Measurements from ENCODE around the gene TNFAIP8. TPM values are rescaled to one million over a fixed set of nuclear protein-coding genes. Genes with fewer than 3 reads are reported as not detected.

Gene TNFAIP8
- total and polyA plus RNA-seq, 9 of the 15 experiments (the other 6 are each of a cell fraction or from before 2014, with no cell fraction given), result 29.9 to 52.2 (median 44.8) TPM

DNA sequence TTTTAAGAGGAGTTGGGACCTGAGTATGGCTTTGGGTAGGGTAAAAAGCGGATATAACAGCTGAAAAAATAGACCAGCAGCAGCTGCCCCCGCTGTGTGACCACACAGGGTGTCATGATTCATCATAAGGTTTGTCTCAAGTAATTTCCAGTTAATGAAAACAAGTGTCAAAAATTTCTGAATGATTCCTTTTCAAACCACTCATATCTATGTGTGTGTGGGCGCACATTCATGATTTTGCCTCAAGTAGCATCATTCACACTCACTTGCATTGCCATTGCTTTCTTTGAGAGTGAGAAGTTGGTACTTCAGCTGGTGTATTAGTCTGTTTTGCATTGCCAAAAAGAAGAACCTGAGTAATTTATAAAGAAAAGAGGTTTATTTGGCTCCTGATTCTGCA, 12.1 kb upstream of the TNFAIP8 start:
- Histone ChIP-seq H3K79me2 (ENCODE audit: control insufficient read depth, insufficient read depth, low read length) (peaks cover 56% of the 10 kb centered on the region), H2AFZ (ENCODE audit: low read depth, low read length) (no peak overlapping the region), H3K9me1 (ENCODE audit: control insufficient read depth, insufficient read depth, low read length) (no peaks in the 10 kb centered on the region), H4K20me1 (replicated peaks; ENCODE audit: control insufficient read depth, insufficient read depth, low read length) (no peaks in the 10 kb centered on the region), H3K4me1 (replicated peaks in 1 of 2; ENCODE audit: control insufficient read depth in 2 of 2, insufficient read depth in 2 of 2, low read length in 2 of 2) (peaks cover 13 to 44% of the 10 kb centered on the region in 2 experiments), H3K9ac (ENCODE audit: insufficient read depth in 1 of 2, low read depth in 2 of 2, low read length in 2 of 2) (no peak overlapping the region), H3K4me3 (no peak overlapping the region), H3K27ac (ENCODE audit: extremely low read depth, low read depth, low read length) (no peak overlapping the region), H3K36me3 (ENCODE audit: control insufficient read depth, insufficient read depth, low read length) (no peaks in the 10 kb centered on the region; the same call in 1 of the 3 replicates), H3K27me3 (ENCODE audit: control insufficient read depth in 2 of 2, insufficient read depth in 2 of 2, low read length in 2 of 2) (no peaks in the 10 kb centered on the region), H3K9me3 (replicated peaks; ENCODE audit: control insufficient read depth, insufficient read depth, low read depth, low read length) (no peaks in the 10 kb centered on the region), H3K4me2 (ENCODE audit: insufficient read depth, low read length) (no peak overlapping the region)
- TF ChIP-seq ZNF766 (CRISPR knock-in tag; conservative IDR thresholded peaks at IDR 0.05), result 0 out of 2 replicates have a peak, but pooled peaks have one; percentile 30
- no peak for TF ChIP-seq KAT8 (IDR thresholded peaks at IDR 0.05; ENCODE audit: low read depth)
- DNase-seq (ENCODE audit: extremely low read depth in 1 of 4, low spot score in 3 of 4) (no peak), ATAC-seq (no peak), FAIRE-seq (no peak)
- in situ Hi-C loops (cut with MboI), result no loop called here
- intact Hi-C loops (cut with micrococcal nuclease), result no loop called here
- ChIA-PET POLR2A (interaction anchor here (1.2 to 1.6 kb wide), 2 partner anchors 14 to 36 kb away, joined by 3 to 5 read pairs; no protein-coding TSS in a partner anchor), CTCF (ENCODE audit: low intra/inter-chr PET ratio) (no interaction called here)
- WGBS (ENCODE audit: insufficient coverage, low coverage, missing lambda C conversion rate), result 95% methylated on average over 3 of the region's 3 CpGs
- no TSS peak for BruUV-seq (replicated peaks)

DNA sequence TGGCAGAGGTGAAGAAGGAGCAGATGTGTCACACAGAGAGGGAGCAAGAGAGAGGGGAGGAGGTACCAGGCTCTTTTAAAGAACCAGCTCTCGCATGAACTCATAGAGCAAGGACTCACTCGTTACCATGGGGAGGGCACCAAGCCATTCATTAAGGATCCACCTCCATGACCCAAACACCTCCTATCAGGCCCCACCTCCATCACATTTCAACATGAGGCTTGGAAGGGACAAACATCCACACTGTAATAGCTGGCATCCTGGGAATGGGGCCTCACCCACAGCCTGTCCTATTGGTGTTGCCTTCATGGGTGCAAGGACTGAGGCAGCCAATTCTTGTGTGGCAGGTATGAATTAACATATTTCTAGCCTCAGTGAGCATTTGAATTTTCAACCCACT, 11.6 kb upstream of the TNFAIP8 start:
- no peak overlapping the region for H3K4me3 ChIP-seq
- BruUV-seq (replicated peaks), result no TSS peak
- FAIRE-seq (no peak), ATAC-seq (no peak), DNase-seq (ENCODE audit: extremely low read depth in 1 of 4, low spot score in 3 of 4) (no peak)
- H2AFZ ChIP-seq (ENCODE audit: low read depth, low read length), result no peak overlapping the region
- CTCF ChIA-PET (ENCODE audit: low intra/inter-chr PET ratio), result no interaction called here
- H3K4me2 ChIP-seq (ENCODE audit: insufficient read depth, low read length), result no peak overlapping the region
- in situ Hi-C loops (cut with MboI), result no loop called here
- H3K9me1 ChIP-seq (ENCODE audit: control insufficient read depth, insufficient read depth, low read length), result no peaks in the 10 kb centered on the region
- peaks cover 13 to 40% of the 10 kb centered on the region in 2 experiments for H3K4me1 ChIP-seq (replicated peaks in 1 of 2; ENCODE audit: control insufficient read depth in 2 of 2, insufficient read depth in 2 of 2, low read length in 2 of 2)
- POLR2A ChIA-PET, result interaction anchor here (1.2 to 1.6 kb wide), 3 partner anchors 12 to 36 kb away, joined by 3 to 5 read pairs (median 5); partner anchors contain the start of gene TNFAIP8
- H3K9ac ChIP-seq (ENCODE audit: insufficient read depth in 1 of 2, low read depth in 2 of 2, low read length in 2 of 2), result no peak overlapping the region
- H3K27me3 ChIP-seq (ENCODE audit: control insufficient read depth in 2 of 2, insufficient read depth in 2 of 2, low read length in 2 of 2), result no peaks in the 10 kb centered on the region
- H3K27ac ChIP-seq (ENCODE audit: extremely low read depth, low read depth, low read length), result no peak overlapping the region
- H3K79me2 ChIP-seq (ENCODE audit: control insufficient read depth, insufficient read depth, low read length), result peaks cover 52% of the 10 kb centered on the region
- no peaks in the 10 kb centered on the region; the same call in 1 of the 3 replicates for H3K36me3 ChIP-seq (ENCODE audit: control insufficient read depth, insufficient read depth, low read length)
- H4K20me1 ChIP-seq (replicated peaks; ENCODE audit: control insufficient read depth, insufficient read depth, low read length), result no peaks in the 10 kb centered on the region
- WGBS (ENCODE audit: insufficient coverage, low coverage, missing lambda C conversion rate), result 50% methylated on average over 2 of the region's 2 CpGs
- no peaks in the 10 kb centered on the region for H3K9me3 ChIP-seq (replicated peaks; ENCODE audit: control insufficient read depth, insufficient read depth, low read depth, low read length)
- intact Hi-C loops (cut with micrococcal nuclease), result no loop called here
- TF ChIP-seq ZNF586 (CRISPR knock-in tag; conservative IDR thresholded peaks at IDR 0.05) (no peak), STAT5B (CRISPR knock-in tag; IDR thresholded peaks at IDR 0.05) (no peak), ZFP36 (IDR thresholded peaks at IDR 0.05; ENCODE audit: low read depth, low read length, partially characterized antibody) (no peak), TCF3 (CRISPR knock-in tag; IDR thresholded peaks at IDR 0.05) (no peak), PBX2 (CRISPR knock-in tag; IDR thresholded peaks at IDR 0.05; ENCODE audit: low read depth) (no peak), PBX2 (tag; conservative IDR thresholded peaks at IDR 0.05; ENCODE audit: low read depth) (no peak)
